ENCODE data around the gene ATP6V0E2.

ATP6V0E2 gene

DNA sequence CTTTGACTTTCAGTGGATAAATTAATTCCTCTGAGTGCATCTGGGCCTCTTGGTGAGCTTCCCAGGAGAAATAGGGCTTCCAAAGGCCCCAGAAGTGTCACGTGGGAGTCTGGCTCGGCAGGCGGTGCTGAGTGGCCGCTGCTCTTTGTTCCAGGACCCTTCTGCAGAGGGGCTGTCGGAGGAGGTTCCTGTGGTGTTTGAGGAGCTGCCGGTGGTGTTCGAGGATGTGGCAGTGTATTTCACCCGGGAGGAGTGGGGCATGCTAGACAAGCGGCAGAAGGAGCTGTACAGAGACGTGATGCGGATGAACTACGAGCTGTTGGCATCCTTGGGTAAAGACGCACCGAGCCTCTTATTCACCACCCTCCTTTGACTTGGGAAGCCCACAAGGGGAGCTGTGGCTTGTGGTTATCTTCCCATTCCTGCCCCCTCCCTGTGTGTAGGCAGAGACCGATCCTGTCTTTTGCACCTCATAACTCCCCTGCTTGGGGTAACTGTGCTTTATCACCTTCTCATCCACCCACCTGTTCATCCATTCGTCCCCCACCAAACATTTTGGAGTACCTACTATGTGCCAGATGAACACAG lies 23.7 kb upstream of the ATP6V0E2 start:
- Histone ChIP-seq H4K20me1 (ENCODE audit: insufficient read depth, low read length) (no peaks in the 10 kb centered on the region), H3K27ac (ENCODE audit: low read depth, low read length, poor library complexity, severe bottlenecking) (no peak overlapping the region), H3K4me3 (ENCODE audit: low read depth, low read length, poor library complexity, severe bottlenecking) (no peak overlapping the region), H3F3A (ENCODE audit: insufficient read depth, low read length) (no peaks in the 10 kb centered on the region), H3K9me3 (ENCODE audit: low read length) (no peaks in the 10 kb centered on the region), H3K27me3 (ENCODE audit: insufficient read depth, low read length) (no peaks in the 10 kb centered on the region), H3K4me1 (ENCODE audit: insufficient read depth, low read length, severe bottlenecking) (no peaks in the 10 kb centered on the region), H3K79me2 (ENCODE audit: insufficient read depth, low read length) (no peaks in the 10 kb centered on the region), H3K4me2 (ENCODE audit: low read length) (no peak overlapping the region), H3K36me3 (ENCODE audit: insufficient read depth, low read length) (no peaks in the 10 kb centered on the region), H3K9ac (ENCODE audit: low read length) (no peak overlapping the region), H3K9me2 (ENCODE audit: low read depth, low read length) (no peaks in the 10 kb centered on the region), H2AFZ (ENCODE audit: low read length) (no peak overlapping the region)
- TF ChIP-seq, protein P1, sequence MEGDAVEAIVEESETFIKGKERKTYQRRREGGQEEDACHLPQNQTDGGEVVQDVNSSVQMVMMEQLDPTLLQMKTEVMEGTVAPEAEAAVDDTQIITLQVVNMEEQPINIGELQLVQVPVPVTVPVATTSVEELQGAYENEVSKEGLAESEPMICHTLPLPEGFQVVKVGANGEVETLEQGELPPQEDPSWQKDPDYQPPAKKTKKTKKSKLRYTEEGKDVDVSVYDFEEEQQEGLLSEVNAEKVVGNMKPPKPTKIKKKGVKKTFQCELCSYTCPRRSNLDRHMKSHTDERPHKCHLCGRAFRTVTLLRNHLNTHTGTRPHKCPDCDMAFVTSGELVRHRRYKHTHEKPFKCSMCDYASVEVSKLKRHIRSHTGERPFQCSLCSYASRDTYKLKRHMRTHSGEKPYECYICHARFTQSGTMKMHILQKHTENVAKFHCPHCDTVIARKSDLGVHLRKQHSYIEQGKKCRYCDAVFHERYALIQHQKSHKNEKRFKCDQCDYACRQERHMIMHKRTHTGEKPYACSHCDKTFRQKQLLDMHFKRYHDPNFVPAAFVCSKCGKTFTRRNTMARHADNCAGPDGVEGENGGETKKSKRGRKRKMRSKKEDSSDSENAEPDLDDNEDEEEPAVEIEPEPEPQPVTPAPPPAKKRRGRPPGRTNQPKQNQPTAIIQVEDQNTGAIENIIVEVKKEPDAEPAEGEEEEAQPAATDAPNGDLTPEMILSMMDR (IDR thresholded peaks at IDR 0.05; ENCODE audit: low read length): no peak

DNA sequence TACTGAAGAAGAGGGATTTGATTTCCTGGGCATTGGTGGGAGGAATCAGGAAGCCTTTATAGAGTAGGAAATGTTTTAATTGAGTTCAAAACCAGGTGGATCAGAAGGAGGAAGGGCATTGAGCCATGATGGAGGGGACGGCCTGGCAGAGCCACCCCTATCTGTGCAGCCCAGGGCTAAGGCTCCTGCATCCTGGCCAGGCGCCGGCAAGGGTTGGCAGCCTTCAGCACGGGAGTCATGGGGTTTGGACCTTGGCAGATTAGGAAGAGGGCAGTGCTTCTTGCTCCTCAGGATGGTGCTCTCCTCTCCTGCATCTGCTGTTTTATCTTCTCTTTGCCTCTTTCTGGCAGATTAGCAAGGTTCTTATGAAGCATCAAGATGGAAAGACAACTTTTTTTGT lies 23.1 kb upstream of the ATP6V0E2 start:
- Histone ChIP-seq H3K9ac (ENCODE audit: low read length) (no peak overlapping the region), H2AFZ (ENCODE audit: low read length) (no peak overlapping the region), H3K27me3 (ENCODE audit: insufficient read depth, low read length) (no peaks in the 10 kb centered on the region; the same call in 1 of the 2 replicates), H3K4me3 (ENCODE audit: low read depth, low read length, poor library complexity, severe bottlenecking) (no peak overlapping the region), H4K20me1 (ENCODE audit: insufficient read depth, low read length) (no peaks in the 10 kb centered on the region), H3K4me1 (ENCODE audit: insufficient read depth, low read length, severe bottlenecking) (no peaks in the 10 kb centered on the region), H3K79me2 (ENCODE audit: insufficient read depth, low read length) (no peaks in the 10 kb centered on the region), H3K9me2 (ENCODE audit: low read depth, low read length) (no peaks in the 10 kb centered on the region), H3K27ac (ENCODE audit: low read depth, low read length, poor library complexity, severe bottlenecking) (no peak overlapping the region), H3K4me2 (ENCODE audit: low read length) (no peak overlapping the region), H3F3A (ENCODE audit: insufficient read depth, low read length) (no peaks in the 10 kb centered on the region), H3K9me3 (ENCODE audit: low read length) (no peaks in the 10 kb centered on the region), H3K36me3 (ENCODE audit: insufficient read depth, low read length) (no peaks in the 10 kb centered on the region)
- TF ChIP-seq EZH2 (IDR thresholded peaks at IDR 0.05; ENCODE audit: borderline replicate concordance, low read length): no peak
- TF ChIP-seq, protein P1 (IDR thresholded peaks at IDR 0.05; ENCODE audit: low read length): no peak

DNA sequence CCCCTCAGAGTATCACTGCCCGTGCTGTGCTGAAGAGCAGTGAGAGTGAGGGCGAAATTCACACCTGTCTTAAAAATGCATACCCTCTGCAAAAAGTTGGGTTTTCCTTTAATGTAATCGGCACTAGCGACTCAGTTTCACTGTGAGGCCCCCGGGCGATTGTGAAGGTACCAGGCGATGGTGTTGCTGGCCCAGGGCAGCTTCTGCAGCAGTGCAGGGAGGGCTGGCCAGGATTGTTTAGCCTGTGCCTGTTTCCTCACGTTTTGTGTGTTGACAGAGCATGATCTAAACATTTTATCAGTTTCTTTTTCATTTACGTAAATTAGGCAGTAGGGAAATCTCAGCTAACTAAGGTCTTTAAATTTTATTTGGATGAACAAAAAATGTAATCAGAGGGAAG lies 22.3 kb upstream of the ATP6V0E2 start:
- no peak overlapping the region for H3K4me3 ChIP-seq (ENCODE audit: low read depth, low read length, poor library complexity, severe bottlenecking)
- H3K4me1 ChIP-seq (ENCODE audit: insufficient read depth, low read length, severe bottlenecking): no peaks in the 10 kb centered on the region
- no peak overlapping the region for H3K4me2 ChIP-seq (ENCODE audit: low read length)

More for the DNA sequence above, 22.3 kb upstream of the ATP6V0E2 start:
- H3K36me3 ChIP-seq (ENCODE audit: insufficient read depth, low read length): no peaks in the 10 kb centered on the region
- H3K79me2 ChIP-seq (ENCODE audit: insufficient read depth, low read length): no peaks in the 10 kb centered on the region
- H3K27me3 ChIP-seq (ENCODE audit: insufficient read depth, low read length): no peaks in the 10 kb centered on the region; the same call in 1 of the 2 replicates
- H3K27ac ChIP-seq (ENCODE audit: low read depth, low read length, poor library complexity, severe bottlenecking): no peak overlapping the region
- no peak for TF ChIP-seq EZH2 (IDR thresholded peaks at IDR 0.05; ENCODE audit: borderline replicate concordance, low read length)
- TF ChIP-seq, protein P1 (IDR thresholded peaks at IDR 0.05; ENCODE audit: low read length): no peak
- H4K20me1 ChIP-seq (ENCODE audit: insufficient read depth, low read length): no peaks in the 10 kb centered on the region
- no peaks in the 10 kb centered on the region for H3F3A ChIP-seq (ENCODE audit: insufficient read depth, low read length)
- no peak overlapping the region for H3K9ac ChIP-seq (ENCODE audit: low read length)
- no peaks in the 10 kb centered on the region for H3K9me2 ChIP-seq (ENCODE audit: low read depth, low read length)
- no peak overlapping the region for H2AFZ ChIP-seq (ENCODE audit: low read length)
- no peaks in the 10 kb centered on the region for H3K9me3 ChIP-seq (ENCODE audit: low read length)

Data from OCI-LY1 (cell line).